KMS-11 (cell line): ENCODE data around the gene CSF2.

ENCODE experiments used
- H2AFZ ChIP-seq: fragments of 200-600 bp; sonication (generic); 2 replicates; pipeline ENCODE4 v1.6.1; 2016; ENCODE audit warnings: antibody characterized with exemption, mixed run types, low read depth
- H3K27ac ChIP-seq: fragments of 200-600 bp; sonication (generic); 2 replicates; pipeline ENCODE4 v1.6.1; 2016; ENCODE audit warnings: mild to moderate bottlenecking, mixed run types
- H3K27me3 ChIP-seq: fragments of 200-600 bp; sonication (generic); 2 replicates; pipeline ENCODE4 v1.6.1; 2017; ENCODE audit warnings: mild to moderate bottlenecking, low read depth, mixed run types, moderate library complexity; ENCODE audit not compliant: insufficient read depth
- H3K36me3 ChIP-seq: fragments of 200-600 bp; sonication (generic); 2 replicates; pipeline ENCODE4 v1.6.1; 2017; ENCODE audit warnings: mild to moderate bottlenecking, mixed run types; ENCODE audit not compliant: insufficient read depth
- H3K4me1 ChIP-seq: fragments of 200-600 bp; sonication (generic); 2 replicates; pipeline ENCODE4 v1.6.1; 2016; ENCODE audit warnings: mild to moderate bottlenecking, low read depth, mixed run types; ENCODE audit not compliant: poor library complexity, severe bottlenecking
- H3K4me2 ChIP-seq: fragments of 200-600 bp; sonication (generic); 2 replicates; pipeline ENCODE4 v1.7.0; 2016; ENCODE audit warnings: mild to moderate bottlenecking, mixed run types
- H3K4me3 ChIP-seq: fragments of 200-600 bp; sonication (generic); IDR thresholded peaks from 2 replicates; pipeline ENCODE4 v1.6.1; 2017; ENCODE audit warnings: low read depth, low read length, mixed read lengths; ENCODE audit not compliant: insufficient read depth
- H3K79me2 ChIP-seq: fragments of 200-600 bp; sonication (generic); 2 replicates; pipeline ENCODE4 v1.6.1; 2016; ENCODE audit warnings: low read depth, mixed run types; ENCODE audit not compliant: insufficient read depth
- H3K9ac ChIP-seq: fragments of 200-600 bp; sonication (generic); 2 replicates; pipeline ENCODE4 v1.6.1; 2016; ENCODE audit warnings: mild to moderate bottlenecking, mixed run types
- H4K20me1 ChIP-seq: fragments of 200-600 bp; sonication (generic); 2 replicates; pipeline ENCODE4 v1.6.1; 2016; ENCODE audit warnings: mild to moderate bottlenecking, mixed run types; ENCODE audit not compliant: insufficient read depth
- CTCF ChIP-seq: fragments of 200-600 bp; sonication (generic); conservative IDR thresholded peaks from 2 replicates; pipeline ENCODE4 v1.6.1; 2017; ENCODE audit warnings: low read depth, mild to moderate bottlenecking, antibody characterized with exemption, low read length, moderate library complexity, mixed read lengths

The CSF2 gene

GRCh38 chr5:132060501-132061161 is 13.0 kb upstream of the CSF2 start, which contains the start of gene IL3:
TSS of gene IL3 (plus strand) at chr5:132060655. CDS start at chr5:132060707, 52 bp downstream.
- Histone ChIP-seq H3K4me2 (no peak within 1 kb of the TSS), H4K20me1 (no peaks in the 10 kb centered on the region), H3K4me1 (peaks cover 12% of the 10 kb centered on the region), H3K79me2 (no peaks in the 10 kb centered on the region), H3K27me3 (no peaks in the 10 kb centered on the region), H3K9ac (no peak within 1 kb of the TSS), H2AFZ (no peak within 1 kb of the TSS), H3K36me3 (no peaks in the 10 kb centered on the region), H3K4me3 (no peak within 1 kb of the TSS), H3K27ac (no peak within 1 kb of the TSS)
- no peak for TF ChIP-seq CTCF

- Histone ChIP-seq H3K4me3 (no peak overlapping the region), H3K4me1 (peaks cover 14% of the 10 kb centered on the region), H2AFZ (no peak overlapping the region), H3K36me3 (no peaks in the 10 kb centered on the region), H3K9ac (no peak overlapping the region), H3K27me3 (no peaks in the 10 kb centered on the region), H4K20me1 (no peaks in the 10 kb centered on the region), H3K4me2 (no peak overlapping the region; the same call in 1 of the 2 replicates), H3K79me2 (no peaks in the 10 kb centered on the region), H3K27ac (no peak overlapping the region)
- TF ChIP-seq CTCF: peak; percentile 99
Measured at GRCh38 chr5:132063090-132063911, 10.3 kb upstream of the CSF2 start.

GRCh38 chr5:132064140-132064539 is 9.4 kb upstream of the CSF2 start:
- no peak overlapping the region for H3K4me3 ChIP-seq
- no peak overlapping the region for H2AFZ ChIP-seq
- H3K9ac ChIP-seq: no peak overlapping the region
- no peaks in the 10 kb centered on the region for H3K36me3 ChIP-seq
- H3K79me2 ChIP-seq: no peaks in the 10 kb centered on the region
- TF ChIP-seq CTCF: no peak
- H3K27me3 ChIP-seq: no peaks in the 10 kb centered on the region
- no peak overlapping the region for H3K4me2 ChIP-seq
- no peaks in the 10 kb centered on the region for H4K20me1 ChIP-seq
- peaks cover 14% of the 10 kb centered on the region for H3K4me1 ChIP-seq
- no peak overlapping the region for H3K27ac ChIP-seq

- Histone ChIP-seq H3K27me3 (no peaks in the 10 kb centered on the region), H3K4me2 (no peak overlapping the region), H3K4me1 (peaks cover 14% of the 10 kb centered on the region), H3K36me3 (no peaks in the 10 kb centered on the region), H3K4me3 (no peak overlapping the region), H3K79me2 (no peaks in the 10 kb centered on the region), H2AFZ (no peak overlapping the region), H4K20me1 (no peaks in the 10 kb centered on the region), H3K27ac (no peak overlapping the region), H3K9ac (no peak overlapping the region)
- peak; percentile 91 for TF ChIP-seq CTCF
Measured at GRCh38 chr5:132064738-132065331, 8.8 kb upstream of the CSF2 start.
